NCI-H128 (cell line): ENCODE results near the gene IL18.
"Not testable (repeated sequence)": the region's sequence is repeated elsewhere in the genome, so short reads cannot be mapped to it uniquely, and the experiment has no call there.

Source experiments
- DNase-seq: peaks from one replicate; lab custom pipeline; 2025; ENCODE audit not compliant: unreplicated experiment; lab: John Stamatoyannopoulos, UW

IL18 gene

GRCh38 chr11:112121981-112122615, 41.8 kb downstream of the IL18 start:
- DNase-seq: no peak

- no peak for DNase-seq
Measured at GRCh38 chr11:112118176-112118575, 45.7 kb downstream of the IL18 start.

- DNase-seq: no peak
Measured at GRCh38 chr11:112115386-112115785, 48.5 kb downstream of the IL18 start.

DNA sequence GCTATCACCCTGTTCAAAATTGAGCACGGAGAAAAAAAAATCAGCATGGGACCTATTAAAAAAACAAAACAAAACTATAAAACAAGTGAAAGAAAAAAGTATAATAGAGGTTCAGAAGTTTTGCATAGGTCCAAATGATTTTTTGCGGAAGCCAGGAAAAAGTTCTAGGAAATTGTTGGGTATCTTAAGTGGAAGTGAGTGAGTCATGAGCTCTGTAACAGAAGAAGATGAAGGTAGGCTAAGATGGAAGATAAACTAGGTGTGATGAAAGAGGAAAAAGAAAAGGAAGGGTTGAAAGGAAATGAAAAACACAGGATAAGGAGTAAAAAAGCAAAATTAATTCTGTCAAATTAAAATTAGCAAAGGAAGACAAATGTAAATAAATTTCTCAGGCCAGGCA, 49.4 kb downstream of the IL18 start:
- DNase-seq: no peak

DNA sequence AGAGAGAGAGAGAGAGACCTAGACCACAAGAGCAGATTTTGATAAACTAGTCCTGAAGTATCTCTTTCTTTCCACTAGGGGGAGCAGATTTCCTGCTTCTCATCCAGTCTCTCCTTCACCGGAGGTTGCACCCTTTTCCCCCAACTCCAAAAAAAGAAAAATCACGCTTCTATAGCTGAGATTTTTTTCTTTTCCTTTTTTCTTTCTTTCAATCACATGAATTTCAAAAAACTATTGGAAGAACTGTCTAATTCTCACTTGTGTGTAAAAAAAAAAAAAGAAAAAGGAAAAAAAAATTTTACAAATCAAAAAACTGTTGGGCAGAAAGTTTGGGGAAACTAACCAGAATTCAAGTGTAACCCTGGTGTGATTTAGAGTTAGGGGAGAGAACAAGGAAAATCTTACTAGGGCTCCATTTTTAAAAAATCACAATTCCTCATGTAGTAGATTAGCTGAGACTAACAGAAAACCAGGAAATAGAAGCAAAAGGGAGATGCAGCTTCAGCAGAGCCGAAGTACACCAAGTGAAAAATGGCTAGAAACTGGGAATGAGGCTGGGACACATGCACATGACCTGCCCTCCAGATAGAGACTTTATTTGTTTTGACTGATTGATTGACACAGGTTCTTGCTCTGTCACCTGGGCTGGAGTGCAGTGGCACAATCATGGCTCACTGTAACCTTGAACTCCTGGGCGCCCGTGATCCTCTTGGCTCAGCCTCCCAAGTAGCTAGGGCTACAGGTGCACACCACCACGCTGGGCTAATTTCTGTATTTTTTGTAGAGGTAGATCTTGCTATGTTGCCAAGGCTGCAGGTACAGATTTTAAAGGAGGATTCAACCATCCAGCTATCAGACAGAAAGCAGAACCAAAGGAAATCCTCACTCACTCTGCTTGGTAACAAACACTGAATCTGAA, 50.1 kb downstream of the IL18 start:
- DNase-seq: no peak

GRCh38 chr11:112106070-112106469, 57.8 kb downstream of the IL18 start:
- DNase-seq: no peak

GRCh38 chr11:112103446-112103845, 60.4 kb downstream of the IL18 start:
- DNase-seq: no peak

DNA sequence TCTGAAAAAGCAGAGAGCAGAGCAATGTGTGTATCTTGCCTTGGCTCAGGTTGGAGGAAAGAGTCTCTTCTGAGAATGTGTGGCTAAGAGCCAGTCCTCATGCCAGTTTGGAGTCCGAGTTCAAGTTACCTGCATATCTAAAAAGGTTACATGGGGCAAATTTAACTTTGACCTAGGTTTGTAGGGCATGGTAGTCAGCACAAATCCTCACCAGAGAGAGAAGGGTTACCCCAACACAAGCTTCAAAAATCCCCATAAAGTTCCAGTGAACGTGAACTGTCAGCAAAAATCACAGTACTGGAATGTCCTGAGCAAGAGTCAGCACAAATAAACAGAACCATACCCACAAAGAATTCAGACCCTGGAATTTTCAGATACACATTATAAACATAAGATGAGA, 63.4 kb downstream of the IL18 start:
- no peak for DNase-seq

- no peak for DNase-seq
Measured at GRCh38 chr11:112097734-112098528, 66.0 kb downstream of the IL18 start.

- DNase-seq: no peak
Measured at GRCh38 chr11:112096194-112096593, 67.7 kb downstream of the IL18 start.

DNA sequence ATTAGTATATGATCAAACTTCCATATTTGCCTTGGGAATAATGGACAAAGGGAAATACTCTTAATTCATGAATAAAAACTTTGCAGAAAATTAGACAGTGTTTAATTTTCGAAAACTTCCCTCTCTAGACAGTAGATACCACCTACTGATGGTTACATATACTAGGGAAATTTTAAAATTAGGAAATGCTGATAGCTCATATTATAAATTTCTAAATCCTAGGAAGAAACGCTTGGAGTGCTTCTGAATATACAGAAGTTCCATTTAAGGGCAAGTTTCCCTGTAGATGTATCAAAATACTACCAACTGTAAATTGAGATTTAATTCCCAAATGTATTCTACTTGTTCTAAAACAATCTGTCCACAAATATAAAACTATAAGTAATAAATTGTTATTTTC, 68.6 kb downstream of the IL18 start:
- not testable (repeated sequence) for DNase-seq
